Panc1 (cell line): ENCODE results near the gene COL4A2. TPM values are rescaled to one million over a fixed set of nuclear protein-coding genes. Genes with fewer than 3 reads are reported as not detected.

Experiments
- ATAC-seq: fragments of 200-7000 bp; cut with Tn5 transposase; 2 replicates; pipeline ENCODE4 v1.9.1; 2020; ENCODE audit warnings: mild to moderate bottlenecking, moderate library complexity
- BruUV-seq: library from RNA; stranded (reverse); fragments of 400-500 nt; replicated peaks from 2 replicates; lab custom pipeline; 2021; lab: Mats Ljungman, UMichigan
- CTCF ChIA-PET: fragments of 300-600 bp; sonication (Branson Sonifier 250); formaldehyde crosslinking; loops from one replicate; lab custom pipeline; 2022; ENCODE audit warnings: antibody characterized with exemption; lab: Charles Lee
- POLR2A ChIA-PET: fragments of 300-600 bp; sonication (Branson Sonifier 250); formaldehyde crosslinking; loops from one replicate; lab custom pipeline; 2022; ENCODE audit warnings: antibody characterized with exemption; lab: Charles Lee
- DNase-seq: peaks from one replicate; pipeline ENCODE4 v3.0.0-alpha.2; 2010; ENCODE audit warnings: low read depth, low spot score
- H3K27ac ChIP-seq: 2 replicates; pipeline ENCODE4 v1.5.1; 2011; ENCODE audit warnings: mild to moderate bottlenecking, low read length, inconsistent platforms
- H3K27me3 ChIP-seq: fragments of 200-500 bp; sonication (Bioruptor generic); 2 replicates; pipeline ENCODE4 v1.6.0; 2014; ENCODE audit warnings: low read length, inconsistent platforms; ENCODE audit not compliant: control insufficient read depth, insufficient read depth
- H3K36me3 ChIP-seq: fragments of 200-500 bp; sonication (Bioruptor generic); 2 replicates; pipeline ENCODE4 v1.5.1; 2014; ENCODE audit warnings: inconsistent platforms, mild to moderate bottlenecking, low read length, moderate library complexity; ENCODE audit not compliant: control insufficient read depth, insufficient read depth
- H3K4me1 ChIP-seq: 2 replicates; pipeline ENCODE4 v1.5.1; 2011; ENCODE audit warnings: inconsistent platforms, mild to moderate bottlenecking, low read length, moderate library complexity; ENCODE audit not compliant: control insufficient read depth, insufficient read depth
- H3K4me3 ChIP-seq, 2 experiments: 2 replicates each; pipeline ENCODE4 v1.5.1; 2011 to 2012; ENCODE audit warnings: low read depth in 2 of 2, low read length in 2 of 2, mild to moderate bottlenecking in 2 of 2, inconsistent platforms in 1 of 2, moderate library complexity in 1 of 2
- H3K9me3 ChIP-seq: fragments of 200-500 bp; sonication (Bioruptor generic); 2 replicates; pipeline ENCODE4 v1.5.1; 2014; ENCODE audit warnings: low read depth, mild to moderate bottlenecking, inconsistent platforms, low read length, moderate library complexity; ENCODE audit not compliant: control insufficient read depth, insufficient read depth
- POLR2AphosphoS5 ChIP-seq: IDR thresholded peaks from 2 replicates; pipeline ENCODE4 v1.6.1; 2012; ENCODE audit warnings: mild to moderate bottlenecking, low read depth, low read length, moderate library complexity
- SIN3A ChIP-seq: IDR thresholded peaks from 2 replicates; pipeline ENCODE4 v1.6.1; 2012; ENCODE audit warnings: low read depth, mild to moderate bottlenecking, low read length, moderate library complexity, borderline replicate concordance; ENCODE audit not compliant: insufficient read depth
- TCF7L2 ChIP-seq: IDR thresholded peaks from 2 replicates; pipeline ENCODE4 v1.6.1; 2011; ENCODE audit warnings: mild to moderate bottlenecking, low read depth, low read length, inconsistent platforms
- in situ Hi-C: cut with HindIII; loops from 2 replicates; pipeline ENCODE4 v1.10.0; 2016; ENCODE audit warnings: low sequenced_read_pairs, low pct_unique_long_range_greater_than_20kb
- intact Hi-C: fragments of 100-400 bp; cut with micrococcal nuclease; formaldehyde crosslinking; loops from one replicate; pipeline ENCODE4 v1.10.0; 2022; ENCODE audit not compliant: unreplicated experiment
- total RNA-seq: library from RNA; stranded (reverse); gene quantifications from one replicate; pipeline ENCODE4 v1.2.1, GENCODE V29; 2021; ENCODE audit not compliant: unreplicated experiment
- TF ChIP-seq, protein P1 (sequence below): fragments of 450-650 bp; IDR thresholded peaks from 2 replicates; pipeline ENCODE4 v1.5.1; 2017; ENCODE audit warnings: mild to moderate bottlenecking
- TF ChIP-seq, protein P2 (sequence below), 2 experiments: IDR thresholded peaks; 2 replicates each; pipeline ENCODE4 v1.6.1; 2011 to 2012; ENCODE audit warnings: low read depth in 2 of 2, control low read depth in 1 of 2, low read length in 1 of 2, mild to moderate bottlenecking in 1 of 2, moderate library complexity in 1 of 2; ENCODE audit not compliant: insufficient read depth in 1 of 2

COL4A2 gene
- total RNA-seq, 1 experiment from 2014 or later = 3.0 TPM

DNA sequence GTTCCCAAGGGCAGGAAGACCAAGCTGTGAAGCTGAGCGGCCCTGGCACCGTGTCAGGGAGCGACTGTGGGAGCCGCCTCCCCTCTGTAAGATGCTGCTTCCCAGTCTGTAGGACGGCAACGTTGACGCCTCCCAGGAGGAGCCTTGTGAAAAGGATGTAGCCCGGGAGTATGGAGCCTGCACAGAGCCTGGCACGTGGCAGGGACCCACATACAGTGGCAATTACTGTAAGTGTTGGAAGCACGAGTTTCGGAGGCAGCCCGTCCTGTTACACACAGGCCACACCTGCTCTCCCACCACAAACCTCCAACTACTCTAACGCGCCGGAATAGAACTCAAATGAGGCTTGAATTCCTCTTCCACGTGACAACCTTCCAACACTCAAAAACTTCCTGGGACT is 247.9 kb downstream of the COL4A2 start:
- TF ChIP-seq POLR2AphosphoS5 (no peak), TCF7L2 (no peak), SIN3A (no peak)
- TF ChIP-seq, protein P1, sequence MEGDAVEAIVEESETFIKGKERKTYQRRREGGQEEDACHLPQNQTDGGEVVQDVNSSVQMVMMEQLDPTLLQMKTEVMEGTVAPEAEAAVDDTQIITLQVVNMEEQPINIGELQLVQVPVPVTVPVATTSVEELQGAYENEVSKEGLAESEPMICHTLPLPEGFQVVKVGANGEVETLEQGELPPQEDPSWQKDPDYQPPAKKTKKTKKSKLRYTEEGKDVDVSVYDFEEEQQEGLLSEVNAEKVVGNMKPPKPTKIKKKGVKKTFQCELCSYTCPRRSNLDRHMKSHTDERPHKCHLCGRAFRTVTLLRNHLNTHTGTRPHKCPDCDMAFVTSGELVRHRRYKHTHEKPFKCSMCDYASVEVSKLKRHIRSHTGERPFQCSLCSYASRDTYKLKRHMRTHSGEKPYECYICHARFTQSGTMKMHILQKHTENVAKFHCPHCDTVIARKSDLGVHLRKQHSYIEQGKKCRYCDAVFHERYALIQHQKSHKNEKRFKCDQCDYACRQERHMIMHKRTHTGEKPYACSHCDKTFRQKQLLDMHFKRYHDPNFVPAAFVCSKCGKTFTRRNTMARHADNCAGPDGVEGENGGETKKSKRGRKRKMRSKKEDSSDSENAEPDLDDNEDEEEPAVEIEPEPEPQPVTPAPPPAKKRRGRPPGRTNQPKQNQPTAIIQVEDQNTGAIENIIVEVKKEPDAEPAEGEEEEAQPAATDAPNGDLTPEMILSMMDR = no peak
- TF ChIP-seq, protein P2, sequence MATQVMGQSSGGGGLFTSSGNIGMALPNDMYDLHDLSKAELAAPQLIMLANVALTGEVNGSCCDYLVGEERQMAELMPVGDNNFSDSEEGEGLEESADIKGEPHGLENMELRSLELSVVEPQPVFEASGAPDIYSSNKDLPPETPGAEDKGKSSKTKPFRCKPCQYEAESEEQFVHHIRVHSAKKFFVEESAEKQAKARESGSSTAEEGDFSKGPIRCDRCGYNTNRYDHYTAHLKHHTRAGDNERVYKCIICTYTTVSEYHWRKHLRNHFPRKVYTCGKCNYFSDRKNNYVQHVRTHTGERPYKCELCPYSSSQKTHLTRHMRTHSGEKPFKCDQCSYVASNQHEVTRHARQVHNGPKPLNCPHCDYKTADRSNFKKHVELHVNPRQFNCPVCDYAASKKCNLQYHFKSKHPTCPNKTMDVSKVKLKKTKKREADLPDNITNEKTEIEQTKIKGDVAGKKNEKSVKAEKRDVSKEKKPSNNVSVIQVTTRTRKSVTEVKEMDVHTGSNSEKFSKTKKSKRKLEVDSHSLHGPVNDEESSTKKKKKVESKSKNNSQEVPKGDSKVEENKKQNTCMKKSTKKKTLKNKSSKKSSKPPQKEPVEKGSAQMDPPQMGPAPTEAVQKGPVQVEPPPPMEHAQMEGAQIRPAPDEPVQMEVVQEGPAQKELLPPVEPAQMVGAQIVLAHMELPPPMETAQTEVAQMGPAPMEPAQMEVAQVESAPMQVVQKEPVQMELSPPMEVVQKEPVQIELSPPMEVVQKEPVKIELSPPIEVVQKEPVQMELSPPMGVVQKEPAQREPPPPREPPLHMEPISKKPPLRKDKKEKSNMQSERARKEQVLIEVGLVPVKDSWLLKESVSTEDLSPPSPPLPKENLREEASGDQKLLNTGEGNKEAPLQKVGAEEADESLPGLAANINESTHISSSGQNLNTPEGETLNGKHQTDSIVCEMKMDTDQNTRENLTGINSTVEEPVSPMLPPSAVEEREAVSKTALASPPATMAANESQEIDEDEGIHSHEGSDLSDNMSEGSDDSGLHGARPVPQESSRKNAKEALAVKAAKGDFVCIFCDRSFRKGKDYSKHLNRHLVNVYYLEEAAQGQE (IDR thresholded peaks at IDR 0.05; ENCODE audit: insufficient read depth in 1 of 2, low read depth in 2 of 2, low read length in 1 of 2) = no peak
- POLR2A ChIA-PET = no interaction called here
- BruUV-seq = no TSS peak
- no peak overlapping the region for H3K4me3 ChIP-seq
- H3K36me3 ChIP-seq = no peaks in the 10 kb centered on the region
- CTCF ChIA-PET = no interaction called here
- H3K27me3 ChIP-seq = no peaks in the 10 kb centered on the region
- in situ Hi-C loops (no loop called here), intact Hi-C loops (loop anchor here (5.0 kb wide), 1 partner anchor 98 kb away; no protein-coding TSS in a partner anchor)
- H3K4me1 ChIP-seq = peaks cover 18% of the 10 kb centered on the region
- H3K27ac ChIP-seq = no peak overlapping the region
- no peak for ATAC-seq
- DNase-seq = no peak
- H3K9me3 ChIP-seq = no peaks in the 10 kb centered on the region

DNA sequence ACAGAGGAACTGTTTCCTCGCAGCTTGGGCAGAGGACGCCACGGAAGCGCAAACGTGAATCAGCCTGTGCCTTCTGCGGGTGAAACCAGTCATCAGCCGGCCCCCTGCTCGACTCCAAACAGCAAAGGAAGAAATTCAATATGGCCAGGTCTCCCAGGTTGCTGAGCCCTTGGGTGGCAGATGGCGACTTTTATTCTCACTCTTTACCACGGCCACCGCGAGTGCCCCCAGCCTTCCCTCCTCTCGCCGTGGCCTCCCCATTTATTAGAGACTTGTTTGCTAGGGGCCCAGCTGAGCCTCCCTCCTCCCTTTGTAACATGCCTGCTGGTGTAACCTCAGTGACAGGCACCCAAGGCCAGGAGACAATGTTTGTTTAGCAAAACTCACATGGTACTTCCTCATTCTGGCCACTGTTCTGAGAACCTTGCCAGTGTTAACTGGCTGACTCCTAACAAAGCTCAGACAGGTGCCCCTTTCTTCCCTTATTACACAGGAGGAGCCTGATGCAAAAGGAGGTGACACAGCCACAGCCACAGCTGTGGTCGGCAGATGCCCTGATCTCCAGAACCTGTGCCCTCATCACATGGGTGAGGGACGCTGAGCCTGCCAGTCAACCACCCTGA is 248.6 kb downstream of the COL4A2 start:
- no peak for TF ChIP-seq TCF7L2
- Histone ChIP-seq H3K27ac (peak overlapping the region; percentile 34; the same call in 1 of the 2 replicates), H3K36me3 (no peaks in the 10 kb centered on the region), H3K9me3 (no peaks in the 10 kb centered on the region), H3K4me1 (peaks cover 11% of the 10 kb centered on the region), H3K27me3 (no peaks in the 10 kb centered on the region), H3K4me3 (no peak overlapping the region)
- no peak for DNase-seq
- in situ Hi-C loops = no loop called here
- BruUV-seq = no TSS peak
- ChIA-PET CTCF (no interaction called here), POLR2A (no interaction called here)
- ATAC-seq = no peak
- intact Hi-C loops = loop anchor here (5.0 kb wide), 1 partner anchor 98 kb away; no protein-coding TSS in a partner anchor

DNA sequence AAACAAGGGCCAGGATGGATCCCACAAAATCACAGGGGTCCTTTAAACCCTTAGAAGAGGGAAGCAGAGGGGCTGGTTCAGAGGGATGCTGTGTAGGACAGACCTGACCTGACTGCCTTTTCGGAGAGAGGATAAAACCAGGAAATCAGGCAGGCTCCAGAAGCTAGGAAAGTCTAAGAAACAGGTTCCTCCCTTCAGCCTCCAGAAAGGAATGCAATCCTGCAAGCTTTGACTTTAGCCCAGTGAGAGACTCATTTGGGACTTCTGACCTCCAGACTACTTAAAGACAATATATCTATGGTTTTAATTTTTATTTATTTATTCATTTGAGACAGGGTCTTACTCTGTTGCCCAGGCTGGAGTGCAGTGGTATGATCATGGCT is 249.1 kb downstream of the COL4A2 start:
- Histone ChIP-seq H3K4me1 (peaks cover 8% of the 10 kb centered on the region), H3K36me3 (no peaks in the 10 kb centered on the region), H3K4me3 (no peak overlapping the region), H3K27me3 (no peaks in the 10 kb centered on the region), H3K9me3 (no peaks in the 10 kb centered on the region), H3K27ac (peak overlapping the region; percentile 34; the same call in 1 of the 2 replicates)
- ChIA-PET CTCF (no interaction called here), POLR2A (no interaction called here)
- intact Hi-C loops (loop anchor here (5.0 kb wide), 1 partner anchor 99 kb away; no protein-coding TSS in a partner anchor), in situ Hi-C loops (no loop called here)
- ATAC-seq (no peak), DNase-seq (no peak)
- TF ChIP-seq TCF7L2 = no peak
- TF ChIP-seq SIN3A = no peak
- TF ChIP-seq, protein P1 = no peak
- TF ChIP-seq, protein P2 (IDR thresholded peaks at IDR 0.05; ENCODE audit: insufficient read depth in 1 of 2, low read depth in 2 of 2, low read length in 1 of 2) = no peak
- no peak for TF ChIP-seq POLR2AphosphoS5
- no TSS peak for BruUV-seq
